Liver (tissue), 9 donors: Measurements from ENCODE around the gene SMG7. TPM values are rescaled to one million over a fixed set of nuclear protein-coding genes. Genes with fewer than 3 reads are reported as not detected.

Experiments
- DNase-seq: peaks from one replicate; pipeline ENCODE4 v3.0.0-alpha.2; 2017; ENCODE audit warnings: low spot score
- H3K27ac ChIP-seq, 2 donors: one replicate each; pipeline ENCODE4 v1.7.0; 2013; ENCODE audit warnings: inconsistent platforms in 2 of 2, low read length in 2 of 2, control low read depth in 1 of 2, low read depth in 1 of 2, mild to moderate bottlenecking in 1 of 2
- H3K27me3 ChIP-seq, 4 donors: one replicate each; pipeline versions ENCODE4 v1.6.1 to v1.7.0; 2013; ENCODE audit warnings: low read length in 3 of 4, inconsistent platforms in 1 of 4, mild to moderate bottlenecking in 1 of 4, moderate library complexity in 1 of 4; ENCODE audit not compliant: control insufficient read depth in 4 of 4, insufficient read depth in 4 of 4
- H3K36me3 ChIP-seq, 4 donors: one replicate each; pipeline versions ENCODE4 v1.6.1 to v1.7.0; 2013; ENCODE audit warnings: low read length in 3 of 4, mild to moderate bottlenecking in 3 of 4, low read depth in 1 of 4, moderate library complexity in 1 of 4; ENCODE audit not compliant: control insufficient read depth in 4 of 4, insufficient read depth in 3 of 4
- H3K4me1 ChIP-seq, 4 donors: one replicate each; pipeline versions ENCODE4 v1.6.1 to v1.7.0; 2013; ENCODE audit warnings: low read length in 3 of 4, mild to moderate bottlenecking in 3 of 4, moderate library complexity in 1 of 4; ENCODE audit not compliant: control insufficient read depth in 4 of 4, insufficient read depth in 4 of 4
- H3K4me3 ChIP-seq, 3 donors: one replicate each; pipeline versions ENCODE4 v1.6.1 to v1.7.0; 2013; ENCODE audit warnings: low read length in 3 of 3, control low read depth in 1 of 3, low read depth in 1 of 3, mild to moderate bottlenecking in 1 of 3
- H3K9ac ChIP-seq, 2 donors: one replicate each; pipeline ENCODE4 v1.7.0; 2013; ENCODE audit warnings: low read length in 2 of 2, mild to moderate bottlenecking in 2 of 2, moderate library complexity in 2 of 2, control low read depth in 1 of 2, low read depth in 1 of 2
- H3K9me3 ChIP-seq, 4 donors: one replicate each; pipeline versions ENCODE4 v1.6.1 to v1.7.0; 2013; ENCODE audit warnings: low read length in 3 of 4; ENCODE audit not compliant: control insufficient read depth in 4 of 4
- EGR1 ChIP-seq, 2 donors: IDR thresholded peaks; 2 replicates each; pipeline ENCODE4 v1.6.1; 2016 to 2018; ENCODE audit warnings: antibody characterized with exemption in 2 of 2, low read depth in 2 of 2
- FOXA1 ChIP-seq: IDR thresholded peaks from 2 replicates; pipeline ENCODE4 v1.6.1; 2016; ENCODE audit warnings: antibody characterized with exemption
- FOXA2 ChIP-seq: IDR thresholded peaks from 2 replicates; pipeline ENCODE4 v1.6.1; 2016; ENCODE audit warnings: antibody characterized with exemption
- GABPA ChIP-seq, 2 donors: IDR thresholded peaks in 1 of 2; conservative IDR thresholded peaks in 1 of 2; 2 replicates each; pipeline ENCODE4 v1.6.1; 2016; ENCODE audit warnings: antibody characterized with exemption in 2 of 2, mild to moderate bottlenecking in 1 of 2, moderate library complexity in 1 of 2
- HNF4A ChIP-seq, 2 donors: conservative IDR thresholded peaks; 2 replicates each; pipeline ENCODE4 v1.6.1; 2016; ENCODE audit warnings: antibody characterized with exemption in 2 of 2, mild to moderate bottlenecking in 2 of 2
- HNF4G ChIP-seq: IDR thresholded peaks from 2 replicates; pipeline ENCODE4 v1.6.1; 2016; ENCODE audit warnings: antibody characterized with exemption
- JUND ChIP-seq, 2 donors: IDR thresholded peaks; 2 replicates each; pipeline ENCODE4 v1.6.1; 2016; ENCODE audit warnings: antibody characterized with exemption in 2 of 2
- NR2F2 ChIP-seq: IDR thresholded peaks from 2 replicates; pipeline ENCODE4 v1.6.1; 2016; ENCODE audit warnings: antibody characterized with exemption
- RAD21 ChIP-seq, 2 donors: IDR thresholded peaks; 2 replicates each; pipeline ENCODE4 v1.6.1; 2016; ENCODE audit warnings: antibody characterized with exemption in 2 of 2, mild to moderate bottlenecking in 2 of 2
- REST ChIP-seq: IDR thresholded peaks from 2 replicates; pipeline ENCODE4 v1.6.1; 2016; ENCODE audit warnings: antibody characterized with exemption, mild to moderate bottlenecking
- RXRA ChIP-seq, 2 donors: IDR thresholded peaks; 2 replicates each; pipeline ENCODE4 v1.6.1; 2017 to 2018; ENCODE audit warnings: antibody characterized with exemption in 2 of 2, mild to moderate bottlenecking in 1 of 2
- SP1 ChIP-seq: IDR thresholded peaks from 2 replicates; pipeline ENCODE4 v1.6.1; 2018; ENCODE audit warnings: antibody characterized with exemption, mild to moderate bottlenecking
- TAF1 ChIP-seq: conservative IDR thresholded peaks from 2 replicates; pipeline ENCODE4 v1.6.1; 2016; ENCODE audit warnings: antibody characterized with exemption, mild to moderate bottlenecking
- YY1 ChIP-seq: IDR thresholded peaks from 2 replicates; pipeline ENCODE4 v1.6.1; 2016; ENCODE audit warnings: antibody characterized with exemption, mild to moderate bottlenecking
- WGBS: extraction: QIAGEN DNeasy Blood & Tissue Kit; methylation state at CpG from one replicate; pipeline ENCODE4 v1.1.7; 2013; 5-methylcytosine and 5-hydroxymethylcytosine counted together
- polyA plus RNA-seq, 2 donors: library from polyadenylated mRNA; stranded (reverse) in 1 of 2; unstranded in 1 of 2; fragments of 200-250 nt in 1 of 2; fragments of >200 nt in 1 of 2; fragmentation: Nextera tagmentation in 1 of 2; extraction: Ambion mirVana in 1 of 2; gene quantifications; one replicate each; pipeline versions ENCODE4 v1.2.1 to v1.2.3, GENCODE V29; 2013 to 2015
- total RNA-seq, 2 donors: library from RNA; depleted of rRNA; stranded (reverse); fragments of >200 nt; gene quantifications; one replicate each; pipeline ENCODE4 v1.2.3, GENCODE V29; 2014
- TF ChIP-seq, protein P1 (sequence below): IDR thresholded peaks from 2 replicates; pipeline ENCODE4 v1.6.1; 2016; ENCODE audit warnings: antibody characterized with exemption
- TF ChIP-seq, protein P2 (sequence below): IDR thresholded peaks from 2 replicates; pipeline ENCODE4 v1.6.1; 2016; ENCODE audit warnings: antibody characterized with exemption
- TF ChIP-seq, protein P3 (sequence below): IDR thresholded peaks from 2 replicates; pipeline ENCODE4 v1.6.1; 2016; ENCODE audit warnings: antibody characterized with exemption
- donor health status: healthy.
- donor health status: healthy.
- donor health status: healthy.
- donor health status: healthy.
- donor health status: healthy.

The SMG7 gene
- total and polyA plus RNA-seq, 4 donors, result 9.5 to 28.7 (median 13.6) TPM

DNA sequence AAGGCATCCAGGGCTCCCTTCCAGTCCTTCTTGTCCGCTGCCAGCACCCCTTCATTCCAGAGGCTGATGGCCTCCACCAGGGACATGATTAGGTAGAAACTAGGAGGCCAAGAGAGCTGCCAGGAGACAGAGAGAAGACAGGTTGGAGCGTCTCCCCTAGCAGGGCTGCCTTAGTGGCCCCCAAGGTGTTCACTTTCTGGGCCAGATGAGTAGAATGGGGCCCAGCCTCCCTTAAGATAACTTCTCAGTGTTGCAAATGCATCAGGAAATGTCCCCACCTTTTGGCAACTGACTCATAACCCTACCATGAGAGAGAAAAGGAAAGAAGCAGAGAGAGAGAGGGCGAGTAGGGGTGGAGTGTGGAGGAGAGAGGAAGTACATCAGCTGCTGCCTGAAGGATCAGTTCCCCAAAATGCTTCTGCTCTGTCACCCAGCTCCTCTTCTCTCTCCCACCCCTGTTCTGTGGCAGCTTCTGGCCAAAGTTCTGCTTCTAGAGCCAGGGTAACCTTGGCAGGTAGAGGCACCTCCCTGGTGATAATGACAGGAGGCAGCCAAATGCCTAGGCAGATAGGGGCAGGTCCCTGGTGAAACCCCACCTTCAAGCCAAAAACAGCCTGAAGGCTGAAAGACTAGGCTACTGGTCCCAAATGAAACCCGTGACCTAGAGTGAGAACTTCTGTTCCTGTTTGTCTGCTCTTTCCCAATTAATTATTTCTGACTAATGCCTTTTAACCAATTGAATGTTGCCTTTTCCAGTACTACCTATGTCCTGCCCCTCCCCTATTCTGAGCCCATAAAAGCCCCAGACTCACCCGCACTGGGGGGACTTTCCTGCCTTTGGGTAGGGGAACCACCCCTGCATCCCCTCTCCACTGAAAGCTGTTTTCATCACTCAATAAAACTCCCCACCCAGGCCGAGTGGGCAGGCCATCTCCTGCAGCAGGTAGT is 118.2 kb downstream of the SMG7 start, which contains the start of gene NCF2 (continued):
- TF ChIP-seq TAF1 (no peak), GABPA (IDR thresholded peaks at IDR 0.05 in 1 of 2, conservative IDR thresholded peaks at IDR 0.05 in 1 of 2) (no peak), RAD21 (IDR thresholded peaks at IDR 0.05) (no peak), FOXA1 (no peak), SP1 (no peak), RXRA (IDR thresholded peaks at IDR 0.05) (no peak)
- TF ChIP-seq, protein P1, sequence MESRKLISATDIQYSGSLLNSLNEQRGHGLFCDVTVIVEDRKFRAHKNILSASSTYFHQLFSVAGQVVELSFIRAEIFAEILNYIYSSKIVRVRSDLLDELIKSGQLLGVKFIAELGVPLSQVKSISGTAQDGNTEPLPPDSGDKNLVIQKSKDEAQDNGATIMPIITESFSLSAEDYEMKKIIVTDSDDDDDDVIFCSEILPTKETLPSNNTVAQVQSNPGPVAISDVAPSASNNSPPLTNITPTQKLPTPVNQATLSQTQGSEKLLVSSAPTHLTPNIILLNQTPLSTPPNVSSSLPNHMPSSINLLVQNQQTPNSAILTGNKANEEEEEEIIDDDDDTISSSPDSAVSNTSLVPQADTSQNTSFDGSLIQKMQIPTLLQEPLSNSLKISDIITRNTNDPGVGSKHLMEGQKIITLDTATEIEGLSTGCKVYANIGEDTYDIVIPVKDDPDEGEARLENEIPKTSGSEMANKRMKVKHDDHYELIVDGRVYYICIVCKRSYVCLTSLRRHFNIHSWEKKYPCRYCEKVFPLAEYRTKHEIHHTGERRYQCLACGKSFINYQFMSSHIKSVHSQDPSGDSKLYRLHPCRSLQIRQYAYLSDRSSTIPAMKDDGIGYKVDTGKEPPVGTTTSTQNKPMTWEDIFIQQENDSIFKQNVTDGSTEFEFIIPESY, result no peak

DNA sequence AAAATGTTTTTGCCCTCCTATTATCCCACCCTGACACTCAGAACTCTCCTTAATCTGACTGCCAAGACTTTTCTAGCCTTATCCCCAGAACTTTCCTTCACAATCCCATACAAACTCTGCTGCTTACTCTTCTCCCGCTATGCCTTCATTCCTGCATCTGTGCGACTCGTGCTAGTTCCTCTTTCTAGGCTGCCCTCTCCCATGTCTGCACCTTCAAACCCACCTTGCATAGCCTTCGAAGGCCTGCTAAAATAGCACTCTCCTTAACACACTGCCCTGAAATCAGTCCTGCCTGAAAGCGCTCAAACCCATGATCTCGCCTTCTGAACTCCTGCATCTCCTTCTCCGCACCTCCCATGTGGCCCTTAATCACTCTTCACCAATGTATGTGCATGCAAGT is 120.4 kb downstream of the SMG7 start:
- no peak overlapping the region for H3K9ac ChIP-seq
- no peak for TF ChIP-seq HNF4A (conservative IDR thresholded peaks at IDR 0.05)
- TF ChIP-seq NR2F2, result no peak
- no peak for TF ChIP-seq TAF1
- TF ChIP-seq, protein P1, result no peak
- no peak for DNase-seq
- no peak overlapping the region for H3K4me3 ChIP-seq
- H3K27ac ChIP-seq, result peak overlapping the region in 1 of 2 donors; percentile 46
- no peaks in the 10 kb centered on the region for H3K9me3 ChIP-seq
- WGBS, result 93% methylated on average over 7 of the region's 7 CpGs
- H3K27me3 ChIP-seq, result no peaks in the 10 kb centered on the region
- no peaks in the 10 kb centered on the region for H3K36me3 ChIP-seq
- peaks cover 0 to 3% (median 0%) of the 10 kb centered on the region in 4 donors for H3K4me1 ChIP-seq

DNA sequence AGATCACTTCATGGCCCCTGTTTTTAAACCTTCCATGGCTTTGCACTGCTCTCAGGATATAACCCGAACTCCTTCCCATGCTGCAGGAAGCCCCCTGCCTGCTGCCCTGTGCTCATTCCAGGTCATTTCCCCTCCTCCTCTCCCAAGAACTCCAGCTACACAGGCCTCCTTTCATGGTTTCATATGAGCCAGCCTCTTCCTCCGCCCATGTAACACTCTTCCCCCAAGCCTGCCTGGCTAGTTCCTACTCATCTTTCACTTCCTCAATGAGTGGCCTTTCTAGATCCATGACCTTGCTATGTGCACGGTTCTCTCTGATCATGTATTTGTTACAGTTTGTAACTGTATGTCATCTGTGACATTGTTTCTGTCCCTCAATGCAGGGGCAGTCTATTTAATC is 121.1 kb downstream of the SMG7 start:
- Histone ChIP-seq H3K27ac (peak overlapping the region in 1 of 2 donors; percentile 46), H3K4me1 (peaks cover 0 to 3% (median 0%) of the 10 kb centered on the region in 4 donors)
- TF ChIP-seq FOXA2 (no peak), GABPA (IDR thresholded peaks at IDR 0.05 in 1 of 2, conservative IDR thresholded peaks at IDR 0.05 in 1 of 2) (no peak), SP1 (no peak), RXRA (IDR thresholded peaks at IDR 0.05) (no peak), EGR1 (IDR thresholded peaks at IDR 0.05; ENCODE audit: low read depth in 2 of 2) (no peak), HNF4G (no peak), NR2F2 (no peak), REST (no peak), HNF4A (conservative IDR thresholded peaks at IDR 0.05) (no peak), YY1 (no peak), FOXA1 (no peak), JUND (IDR thresholded peaks at IDR 0.05) (no peak), TAF1 (no peak), RAD21 (IDR thresholded peaks at IDR 0.05) (no peak)
- TF ChIP-seq, protein P1, result no peak
- TF ChIP-seq, protein P2, sequence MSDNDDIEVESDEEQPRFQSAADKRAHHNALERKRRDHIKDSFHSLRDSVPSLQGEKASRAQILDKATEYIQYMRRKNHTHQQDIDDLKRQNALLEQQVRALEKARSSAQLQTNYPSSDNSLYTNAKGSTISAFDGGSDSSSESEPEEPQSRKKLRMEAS, result no peak
- TF ChIP-seq, protein P3, sequence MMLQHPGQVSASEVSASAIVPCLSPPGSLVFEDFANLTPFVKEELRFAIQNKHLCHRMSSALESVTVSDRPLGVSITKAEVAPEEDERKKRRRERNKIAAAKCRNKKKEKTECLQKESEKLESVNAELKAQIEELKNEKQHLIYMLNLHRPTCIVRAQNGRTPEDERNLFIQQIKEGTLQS, result no peak

More for the DNA sequence above, 121.1 kb downstream of the SMG7 start:
- Histone ChIP-seq H3K27me3 (no peaks in the 10 kb centered on the region), H3K36me3 (no peaks in the 10 kb centered on the region), H3K9ac (no peak overlapping the region), H3K9me3 (no peaks in the 10 kb centered on the region), H3K4me3 (no peak overlapping the region)
- DNase-seq, result no peak
- 77% methylated on average over 3 of the region's 3 CpGs for WGBS
